Mammary epithelial cell (primary cell): Measurements from ENCODE around the gene CLCNKB.

ENCODE experiments used
- CTCF ChIP-seq, 2 donors: IDR thresholded peaks in 1 of 2; conservative IDR thresholded peaks in 1 of 2; 2 replicates each; pipeline ENCODE4 v1.5.1; 2011 to 2012; ENCODE audit warnings: inconsistent platforms in 2 of 2, low read length in 2 of 2, mild to moderate bottlenecking in 2 of 2, control low read depth in 1 of 2, low read depth in 1 of 2; ENCODE audit not compliant: insufficient read depth in 1 of 2; ENCODE audit errors: extremely low read depth in 1 of 2
- EZH2 ChIP-seq: IDR thresholded peaks from 2 replicates; pipeline ENCODE4 v1.6.1; 2012; ENCODE audit warnings: low read length, inconsistent platforms, borderline replicate concordance

DNA sequence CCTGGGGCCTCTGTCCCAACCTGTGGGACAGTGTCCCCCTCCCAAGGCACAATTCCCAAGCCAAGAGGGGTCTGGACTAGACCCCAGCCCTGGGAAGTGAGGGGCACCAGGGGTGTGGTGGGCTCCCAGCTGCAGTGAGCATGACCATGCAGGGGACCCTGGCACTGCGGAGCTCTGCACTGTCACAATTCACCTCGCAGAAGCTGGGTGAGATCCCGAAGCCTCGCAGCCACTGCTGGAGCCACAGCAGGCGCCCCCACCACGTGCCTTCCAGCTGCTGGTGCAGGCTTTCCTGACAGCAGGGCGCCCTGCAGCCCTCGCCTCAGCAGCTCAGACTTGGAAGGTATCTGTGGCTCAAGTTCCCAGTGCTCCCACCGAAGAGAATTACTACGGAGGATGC lies 49.5 kb upstream of the CLCNKB start:
- no peak for TF ChIP-seq EZH2
- no peak for TF ChIP-seq CTCF (conservative IDR thresholded peaks at IDR 0.05 in 1 of 2, IDR thresholded peaks at IDR 0.05 in 1 of 2; ENCODE audit: extremely low read depth in 1 of 2, insufficient read depth in 1 of 2, low read depth in 1 of 2, low read length in 2 of 2)
